Liver (tissue), 9 donors: ENCODE measurements around the gene ZC3HAV1L. TPM values are rescaled to one million over a fixed set of nuclear protein-coding genes. Genes with fewer than 3 reads are reported as not detected.

ENCODE experiments used
- DNase-seq: peaks from one replicate; pipeline ENCODE4 v3.0.0-alpha.2; 2017; ENCODE audit warnings: low spot score
- H3K27ac ChIP-seq, 2 donors: one replicate each; pipeline ENCODE4 v1.7.0; 2013; ENCODE audit warnings: inconsistent platforms in 2 of 2, low read length in 2 of 2, control low read depth in 1 of 2, low read depth in 1 of 2, mild to moderate bottlenecking in 1 of 2
- H3K27me3 ChIP-seq, 4 donors: one replicate each; pipeline versions ENCODE4 v1.6.1 to v1.7.0; 2013; ENCODE audit warnings: low read length in 3 of 4, inconsistent platforms in 1 of 4, mild to moderate bottlenecking in 1 of 4, moderate library complexity in 1 of 4; ENCODE audit not compliant: control insufficient read depth in 4 of 4, insufficient read depth in 4 of 4
- H3K36me3 ChIP-seq, 4 donors: one replicate each; pipeline versions ENCODE4 v1.6.1 to v1.7.0; 2013; ENCODE audit warnings: low read length in 3 of 4, mild to moderate bottlenecking in 3 of 4, low read depth in 1 of 4, moderate library complexity in 1 of 4; ENCODE audit not compliant: control insufficient read depth in 4 of 4, insufficient read depth in 3 of 4
- H3K4me1 ChIP-seq, 4 donors: one replicate each; pipeline versions ENCODE4 v1.6.1 to v1.7.0; 2013; ENCODE audit warnings: low read length in 3 of 4, mild to moderate bottlenecking in 3 of 4, moderate library complexity in 1 of 4; ENCODE audit not compliant: control insufficient read depth in 4 of 4, insufficient read depth in 4 of 4
- H3K4me3 ChIP-seq, 3 donors: one replicate each; pipeline versions ENCODE4 v1.6.1 to v1.7.0; 2013; ENCODE audit warnings: low read length in 3 of 3, control low read depth in 1 of 3, low read depth in 1 of 3, mild to moderate bottlenecking in 1 of 3
- H3K9ac ChIP-seq, 2 donors: one replicate each; pipeline ENCODE4 v1.7.0; 2013; ENCODE audit warnings: low read length in 2 of 2, mild to moderate bottlenecking in 2 of 2, moderate library complexity in 2 of 2, control low read depth in 1 of 2, low read depth in 1 of 2
- H3K9me3 ChIP-seq, 4 donors: one replicate each; pipeline versions ENCODE4 v1.6.1 to v1.7.0; 2013; ENCODE audit warnings: low read length in 3 of 4; ENCODE audit not compliant: control insufficient read depth in 4 of 4
- ATF3 ChIP-seq: IDR thresholded peaks from 2 replicates; pipeline ENCODE4 v1.6.1; 2016; ENCODE audit warnings: antibody characterized with exemption
- CTCF ChIP-seq: fragments of 150-350 bp; IDR thresholded peaks from 2 replicates; pipeline ENCODE4 v1.5.1; 2017; ENCODE audit warnings: improper control_type of control experiment, low read depth, low read length; ENCODE audit not compliant: missing input control
- EGR1 ChIP-seq, 2 donors: IDR thresholded peaks; 2 replicates each; pipeline ENCODE4 v1.6.1; 2016 to 2018; ENCODE audit warnings: antibody characterized with exemption in 2 of 2, low read depth in 2 of 2
- FOXA1 ChIP-seq: IDR thresholded peaks from 2 replicates; pipeline ENCODE4 v1.6.1; 2016; ENCODE audit warnings: antibody characterized with exemption
- FOXA2 ChIP-seq: IDR thresholded peaks from 2 replicates; pipeline ENCODE4 v1.6.1; 2016; ENCODE audit warnings: antibody characterized with exemption
- GABPA ChIP-seq, 2 donors: IDR thresholded peaks in 1 of 2; conservative IDR thresholded peaks in 1 of 2; 2 replicates each; pipeline ENCODE4 v1.6.1; 2016; ENCODE audit warnings: antibody characterized with exemption in 2 of 2, mild to moderate bottlenecking in 1 of 2, moderate library complexity in 1 of 2
- HNF4A ChIP-seq, 2 donors: conservative IDR thresholded peaks; 2 replicates each; pipeline ENCODE4 v1.6.1; 2016; ENCODE audit warnings: antibody characterized with exemption in 2 of 2, mild to moderate bottlenecking in 2 of 2
- JUND ChIP-seq, 2 donors: IDR thresholded peaks; 2 replicates each; pipeline ENCODE4 v1.6.1; 2016; ENCODE audit warnings: antibody characterized with exemption in 2 of 2
- MAX ChIP-seq: IDR thresholded peaks from 2 replicates; pipeline ENCODE4 v1.6.1; 2016; ENCODE audit warnings: antibody characterized with exemption
- NR2F2 ChIP-seq: IDR thresholded peaks from 2 replicates; pipeline ENCODE4 v1.6.1; 2016; ENCODE audit warnings: antibody characterized with exemption
- RAD21 ChIP-seq, 2 donors: IDR thresholded peaks; 2 replicates each; pipeline ENCODE4 v1.6.1; 2016; ENCODE audit warnings: antibody characterized with exemption in 2 of 2, mild to moderate bottlenecking in 2 of 2
- RXRA ChIP-seq, 2 donors: IDR thresholded peaks; 2 replicates each; pipeline ENCODE4 v1.6.1; 2017 to 2018; ENCODE audit warnings: antibody characterized with exemption in 2 of 2, mild to moderate bottlenecking in 1 of 2
- SP1 ChIP-seq: IDR thresholded peaks from 2 replicates; pipeline ENCODE4 v1.6.1; 2018; ENCODE audit warnings: antibody characterized with exemption, mild to moderate bottlenecking
- TAF1 ChIP-seq: conservative IDR thresholded peaks from 2 replicates; pipeline ENCODE4 v1.6.1; 2016; ENCODE audit warnings: antibody characterized with exemption, mild to moderate bottlenecking
- YY1 ChIP-seq: IDR thresholded peaks from 2 replicates; pipeline ENCODE4 v1.6.1; 2016; ENCODE audit warnings: antibody characterized with exemption, mild to moderate bottlenecking
- WGBS: extraction: QIAGEN DNeasy Blood & Tissue Kit; methylation state at CpG from one replicate; pipeline ENCODE4 v1.1.7; 2013; 5-methylcytosine and 5-hydroxymethylcytosine counted together
- polyA plus RNA-seq, 2 donors: library from polyadenylated mRNA; stranded (reverse) in 1 of 2; unstranded in 1 of 2; fragments of 200-250 nt in 1 of 2; fragments of >200 nt in 1 of 2; fragmentation: Nextera tagmentation in 1 of 2; extraction: Ambion mirVana in 1 of 2; gene quantifications; one replicate each; pipeline versions ENCODE4 v1.2.1 to v1.2.3, GENCODE V29; 2013 to 2015
- total RNA-seq, 2 donors: library from RNA; depleted of rRNA; stranded (reverse); fragments of >200 nt; gene quantifications; one replicate each; pipeline ENCODE4 v1.2.3, GENCODE V29; 2014
- TF ChIP-seq, protein P1 (sequence below): IDR thresholded peaks from 2 replicates; pipeline ENCODE4 v1.6.1; 2016; ENCODE audit warnings: antibody characterized with exemption
- TF ChIP-seq, protein P2 (sequence below): IDR thresholded peaks from 2 replicates; pipeline ENCODE4 v1.6.1; 2016; ENCODE audit warnings: antibody characterized with exemption, mild to moderate bottlenecking
- donor health status: healthy.
- donor health status: healthy.
- donor health status: healthy.
- donor health status: healthy.
- donor health status: healthy.

Gene ZC3HAV1L
- total and polyA plus RNA-seq, 4 donors: 0.19 to 16.2 (median 1.9) TPM

DNA sequence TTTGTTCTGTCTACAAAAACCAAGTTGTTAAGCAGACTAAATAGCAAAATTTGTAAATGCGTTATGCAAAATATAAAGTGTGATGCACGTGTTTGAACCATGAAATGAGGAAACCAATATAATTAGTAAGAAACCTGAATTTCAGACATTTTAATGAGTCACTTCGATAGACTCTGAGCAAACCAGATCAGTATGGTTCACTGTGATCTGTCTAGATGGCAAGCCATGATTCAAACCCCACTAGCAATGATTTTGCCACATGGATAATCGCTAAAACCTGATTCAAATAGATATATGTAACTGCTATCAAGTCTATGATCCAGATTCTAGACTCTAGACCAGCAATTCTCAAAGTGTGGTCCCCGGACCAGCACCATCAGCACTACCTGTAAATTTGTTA is 48.9 kb upstream of the ZC3HAV1L start:
- WGBS: 95% methylated on average over 5 of the region's 5 CpGs
- H3K4me1 ChIP-seq: peaks cover 0 to 17% (median 12%) of the 10 kb centered on the region in 4 donors
- no peaks in the 10 kb centered on the region for H3K27me3 ChIP-seq
- no peak overlapping the region for H3K4me3 ChIP-seq
- no peaks in the 10 kb centered on the region for H3K9me3 ChIP-seq
- no peak for DNase-seq
- TF ChIP-seq HNF4A (conservative IDR thresholded peaks at IDR 0.05) (no peak), SP1 (no peak), RAD21 (IDR thresholded peaks at IDR 0.05) (no peak), NR2F2 (no peak), EGR1 (IDR thresholded peaks at IDR 0.05; ENCODE audit: low read depth in 2 of 2) (no peak), TAF1 (no peak), YY1 (no peak), GABPA (IDR thresholded peaks at IDR 0.05 in 1 of 2, conservative IDR thresholded peaks at IDR 0.05 in 1 of 2) (no peak), RXRA (IDR thresholded peaks at IDR 0.05) (no peak), CTCF (no peak), MAX (no peak), JUND (IDR thresholded peaks at IDR 0.05) (no peak), ATF3 (no peak), FOXA2 (no peak)
- TF ChIP-seq, protein P1, sequence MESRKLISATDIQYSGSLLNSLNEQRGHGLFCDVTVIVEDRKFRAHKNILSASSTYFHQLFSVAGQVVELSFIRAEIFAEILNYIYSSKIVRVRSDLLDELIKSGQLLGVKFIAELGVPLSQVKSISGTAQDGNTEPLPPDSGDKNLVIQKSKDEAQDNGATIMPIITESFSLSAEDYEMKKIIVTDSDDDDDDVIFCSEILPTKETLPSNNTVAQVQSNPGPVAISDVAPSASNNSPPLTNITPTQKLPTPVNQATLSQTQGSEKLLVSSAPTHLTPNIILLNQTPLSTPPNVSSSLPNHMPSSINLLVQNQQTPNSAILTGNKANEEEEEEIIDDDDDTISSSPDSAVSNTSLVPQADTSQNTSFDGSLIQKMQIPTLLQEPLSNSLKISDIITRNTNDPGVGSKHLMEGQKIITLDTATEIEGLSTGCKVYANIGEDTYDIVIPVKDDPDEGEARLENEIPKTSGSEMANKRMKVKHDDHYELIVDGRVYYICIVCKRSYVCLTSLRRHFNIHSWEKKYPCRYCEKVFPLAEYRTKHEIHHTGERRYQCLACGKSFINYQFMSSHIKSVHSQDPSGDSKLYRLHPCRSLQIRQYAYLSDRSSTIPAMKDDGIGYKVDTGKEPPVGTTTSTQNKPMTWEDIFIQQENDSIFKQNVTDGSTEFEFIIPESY: no peak
- TF ChIP-seq, protein P2, sequence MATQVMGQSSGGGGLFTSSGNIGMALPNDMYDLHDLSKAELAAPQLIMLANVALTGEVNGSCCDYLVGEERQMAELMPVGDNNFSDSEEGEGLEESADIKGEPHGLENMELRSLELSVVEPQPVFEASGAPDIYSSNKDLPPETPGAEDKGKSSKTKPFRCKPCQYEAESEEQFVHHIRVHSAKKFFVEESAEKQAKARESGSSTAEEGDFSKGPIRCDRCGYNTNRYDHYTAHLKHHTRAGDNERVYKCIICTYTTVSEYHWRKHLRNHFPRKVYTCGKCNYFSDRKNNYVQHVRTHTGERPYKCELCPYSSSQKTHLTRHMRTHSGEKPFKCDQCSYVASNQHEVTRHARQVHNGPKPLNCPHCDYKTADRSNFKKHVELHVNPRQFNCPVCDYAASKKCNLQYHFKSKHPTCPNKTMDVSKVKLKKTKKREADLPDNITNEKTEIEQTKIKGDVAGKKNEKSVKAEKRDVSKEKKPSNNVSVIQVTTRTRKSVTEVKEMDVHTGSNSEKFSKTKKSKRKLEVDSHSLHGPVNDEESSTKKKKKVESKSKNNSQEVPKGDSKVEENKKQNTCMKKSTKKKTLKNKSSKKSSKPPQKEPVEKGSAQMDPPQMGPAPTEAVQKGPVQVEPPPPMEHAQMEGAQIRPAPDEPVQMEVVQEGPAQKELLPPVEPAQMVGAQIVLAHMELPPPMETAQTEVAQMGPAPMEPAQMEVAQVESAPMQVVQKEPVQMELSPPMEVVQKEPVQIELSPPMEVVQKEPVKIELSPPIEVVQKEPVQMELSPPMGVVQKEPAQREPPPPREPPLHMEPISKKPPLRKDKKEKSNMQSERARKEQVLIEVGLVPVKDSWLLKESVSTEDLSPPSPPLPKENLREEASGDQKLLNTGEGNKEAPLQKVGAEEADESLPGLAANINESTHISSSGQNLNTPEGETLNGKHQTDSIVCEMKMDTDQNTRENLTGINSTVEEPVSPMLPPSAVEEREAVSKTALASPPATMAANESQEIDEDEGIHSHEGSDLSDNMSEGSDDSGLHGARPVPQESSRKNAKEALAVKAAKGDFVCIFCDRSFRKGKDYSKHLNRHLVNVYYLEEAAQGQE: no peak
- H3K36me3 ChIP-seq: peaks cover 4 to 41% (median 36%) of the 10 kb centered on the region in 4 donors
- H3K27ac ChIP-seq: no peak overlapping the region
- H3K9ac ChIP-seq: no peak overlapping the region

DNA sequence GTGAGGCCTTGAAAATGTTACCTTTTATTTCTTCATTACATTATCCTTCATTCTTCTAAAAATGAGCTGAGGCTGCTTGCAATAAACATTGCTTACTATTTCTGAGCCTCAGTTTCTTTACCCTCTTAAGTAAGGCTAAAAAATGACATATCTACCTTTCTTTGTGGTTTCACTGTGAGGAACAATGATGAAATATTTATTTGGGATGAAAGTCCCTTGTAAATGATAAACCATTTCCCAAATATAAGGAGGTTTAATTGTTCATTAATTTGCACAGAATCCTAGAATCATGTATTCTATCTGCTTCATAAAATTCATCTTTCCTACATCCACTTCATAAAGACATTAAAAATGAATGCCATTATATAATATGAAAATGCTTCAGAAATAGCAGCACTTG is 45.7 kb upstream of the ZC3HAV1L start:
- Histone ChIP-seq H3K4me3 (no peak overlapping the region), H3K9me3 (no peaks in the 10 kb centered on the region), H3K27me3 (no peaks in the 10 kb centered on the region), H3K36me3 (peaks cover 7 to 44% (median 33%) of the 10 kb centered on the region in 4 donors), H3K4me1 (peaks cover 0 to 20% (median 13%) of the 10 kb centered on the region in 4 donors), H3K9ac (no peak overlapping the region), H3K27ac (peak overlapping the region in 1 of 2 donors; percentile 15)
- TF ChIP-seq SP1: peak; percentile 7
- peak in 1 of 2 donors; percentile 22 for TF ChIP-seq JUND (IDR thresholded peaks at IDR 0.05)
- TF ChIP-seq HNF4A (conservative IDR thresholded peaks at IDR 0.05): peak; percentile 64
- TF ChIP-seq, protein P2: no peak
- no peak for TF ChIP-seq RXRA (IDR thresholded peaks at IDR 0.05)
- TF ChIP-seq MAX: no peak
- TF ChIP-seq TAF1: no peak
- no peak for TF ChIP-seq FOXA1
- no peak for TF ChIP-seq RAD21 (IDR thresholded peaks at IDR 0.05)
- DNase-seq: no peak
